ENCODE data around the gene FUT2.

Gene FUT2

DNA sequence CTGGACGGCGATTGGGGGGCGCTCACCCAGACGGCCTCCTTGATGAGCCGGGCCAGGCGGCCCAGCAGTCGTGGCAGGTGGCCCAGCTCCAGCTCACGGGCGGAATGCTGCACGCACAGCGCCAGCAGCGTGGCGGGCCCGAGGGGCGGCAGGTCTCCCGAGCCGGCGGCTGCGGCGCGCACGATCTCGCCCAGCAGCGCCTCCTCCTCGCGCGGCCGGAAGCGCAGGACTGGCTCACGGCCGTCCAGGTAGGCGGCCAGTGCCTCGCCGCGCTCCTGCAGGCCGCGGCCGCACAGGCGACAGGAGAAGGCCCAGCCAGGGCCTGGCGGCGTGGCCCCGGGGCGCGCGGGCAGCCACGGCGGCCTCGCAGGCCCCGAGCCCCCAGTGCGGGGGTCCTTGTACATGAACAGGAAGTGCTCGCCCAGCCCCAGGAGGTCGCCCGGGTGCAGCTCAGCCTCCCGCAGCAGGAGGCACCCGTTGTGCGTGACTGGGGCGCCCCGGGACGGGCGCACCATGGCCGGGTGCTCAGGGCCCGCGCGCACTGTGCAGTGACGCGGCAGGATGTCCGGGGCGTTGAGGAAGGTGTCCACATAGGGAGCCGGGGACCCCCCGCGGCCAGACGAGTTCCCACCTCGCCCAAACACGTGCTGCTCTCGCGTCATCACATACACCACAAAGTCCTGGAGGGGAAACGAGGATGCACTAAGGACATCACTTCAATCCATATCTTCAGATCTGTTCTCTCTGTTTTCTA, 33.3 kb downstream of the FUT2 start:
- no peak for TF ChIP-seq CTCF (IDR thresholded peaks at IDR 0.05; ENCODE audit: insufficient read depth, low read depth, low read length, missing control alignments)
- DNase-seq (ENCODE audit: low read depth) = no peak
- H3K4me3 ChIP-seq (ENCODE audit: low read length) = peak overlapping the region; percentile 30

GRCh38 chr19:48731452-48731851, 35.7 kb downstream of the FUT2 start:
- TF ChIP-seq CTCF (IDR thresholded peaks at IDR 0.05; ENCODE audit: insufficient read depth, low read depth, low read length, missing control alignments) = no peak

DNA sequence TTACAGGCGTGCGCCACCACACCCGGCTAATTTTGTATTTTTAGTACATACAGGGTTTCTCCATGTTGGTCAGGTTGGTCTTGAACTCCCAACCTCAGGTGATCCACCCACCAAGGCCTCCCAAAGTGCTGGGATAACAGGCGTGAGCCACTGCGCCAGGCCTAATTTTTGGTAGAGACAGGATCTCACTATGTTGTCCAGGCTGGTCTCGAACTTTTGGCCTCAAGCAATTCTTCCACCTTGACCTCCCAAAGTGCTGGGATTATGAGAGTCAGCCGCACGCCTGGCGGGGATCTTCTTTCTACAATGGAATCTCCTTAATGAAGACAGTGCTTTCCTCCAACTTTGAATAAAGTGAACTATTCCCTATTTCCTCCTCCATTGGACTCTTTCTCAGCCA, 38.9 kb downstream of the FUT2 start:
- no peak for DNase-seq (ENCODE audit: low read depth)
- no peak for TF ChIP-seq CTCF (IDR thresholded peaks at IDR 0.05; ENCODE audit: insufficient read depth, low read depth, low read length, missing control alignments)
- no peak overlapping the region for H3K4me3 ChIP-seq (ENCODE audit: low read length)

More at GRCh38 chr19:48731452-48731851, 35.7 kb downstream of the FUT2 start:
- no peak overlapping the region for H3K4me3 ChIP-seq (ENCODE audit: low read length)
- DNase-seq (ENCODE audit: low read depth) = no peak

DNA sequence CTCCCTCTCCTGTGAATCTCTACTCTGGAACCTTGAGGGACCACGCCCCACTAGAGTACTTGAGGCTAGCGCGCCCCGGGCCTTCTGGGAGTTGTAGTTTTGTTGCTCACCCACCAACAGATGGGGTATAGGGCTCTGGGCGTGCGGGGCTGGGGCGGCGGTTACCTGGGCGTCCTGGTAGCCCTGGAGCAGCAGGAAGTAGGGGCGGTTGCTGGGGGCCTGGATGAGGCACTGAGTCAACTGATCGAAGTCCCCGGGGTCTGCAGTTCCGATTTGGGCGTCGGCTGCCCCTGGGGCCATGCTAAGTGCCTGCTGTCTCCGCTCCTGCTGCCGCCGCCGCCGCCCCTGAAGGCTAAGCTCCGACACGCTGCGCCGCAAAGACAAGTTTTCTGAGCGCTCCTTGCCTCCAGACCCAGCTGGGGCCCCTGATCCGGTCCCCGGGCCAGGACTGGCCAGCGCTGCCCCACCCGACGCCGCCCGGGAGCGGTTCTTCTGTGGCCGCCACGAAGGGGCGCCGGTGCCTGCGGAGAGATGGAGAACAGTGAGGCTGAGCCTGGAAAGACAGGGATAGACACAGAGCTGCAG, 39.4 kb downstream of the FUT2 start:
- DNase-seq (ENCODE audit: low read depth) = peak; percentile 75
- TF ChIP-seq CTCF (IDR thresholded peaks at IDR 0.05; ENCODE audit: insufficient read depth, low read depth, low read length, missing control alignments) = no peak
- peak overlapping the region; percentile 36 for H3K4me3 ChIP-seq (ENCODE audit: low read length)

DNA sequence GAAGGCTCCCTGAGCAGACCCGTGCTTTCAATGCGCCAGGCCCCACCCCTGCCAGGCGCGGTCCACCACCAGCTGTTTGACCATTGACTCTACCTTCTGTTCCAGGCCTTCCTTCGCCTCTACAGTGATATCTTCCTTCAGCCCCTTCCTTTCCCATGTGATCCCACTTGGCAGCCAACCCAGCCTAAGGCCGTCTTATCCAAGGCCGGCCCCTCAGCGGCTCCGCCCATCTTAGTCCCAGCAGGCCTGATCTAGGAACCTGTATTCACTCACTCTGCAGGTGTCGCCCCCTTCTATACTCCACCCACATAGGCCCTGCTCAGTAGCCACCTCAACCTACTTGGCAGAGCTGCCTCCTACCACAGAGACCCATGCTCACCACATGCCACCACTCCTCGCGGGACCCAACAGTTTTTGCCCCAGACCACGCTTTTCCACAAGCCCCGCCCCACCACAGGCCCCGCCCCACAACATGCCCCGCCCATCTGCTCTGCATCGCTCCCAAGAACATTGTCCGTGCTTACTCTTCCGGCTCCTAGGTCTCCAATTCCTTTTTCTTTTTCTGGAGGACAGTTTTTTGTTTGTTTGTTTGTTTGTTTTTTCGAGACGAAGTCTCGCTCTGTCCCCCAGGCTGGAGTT, 41.7 kb downstream of the FUT2 start:
- DNase-seq (ENCODE audit: low read depth) = no peak
- H3K4me3 ChIP-seq (ENCODE audit: low read length) = no peak overlapping the region
- no peak for TF ChIP-seq CTCF (IDR thresholded peaks at IDR 0.05; ENCODE audit: insufficient read depth, low read depth, low read length, missing control alignments)

DNA sequence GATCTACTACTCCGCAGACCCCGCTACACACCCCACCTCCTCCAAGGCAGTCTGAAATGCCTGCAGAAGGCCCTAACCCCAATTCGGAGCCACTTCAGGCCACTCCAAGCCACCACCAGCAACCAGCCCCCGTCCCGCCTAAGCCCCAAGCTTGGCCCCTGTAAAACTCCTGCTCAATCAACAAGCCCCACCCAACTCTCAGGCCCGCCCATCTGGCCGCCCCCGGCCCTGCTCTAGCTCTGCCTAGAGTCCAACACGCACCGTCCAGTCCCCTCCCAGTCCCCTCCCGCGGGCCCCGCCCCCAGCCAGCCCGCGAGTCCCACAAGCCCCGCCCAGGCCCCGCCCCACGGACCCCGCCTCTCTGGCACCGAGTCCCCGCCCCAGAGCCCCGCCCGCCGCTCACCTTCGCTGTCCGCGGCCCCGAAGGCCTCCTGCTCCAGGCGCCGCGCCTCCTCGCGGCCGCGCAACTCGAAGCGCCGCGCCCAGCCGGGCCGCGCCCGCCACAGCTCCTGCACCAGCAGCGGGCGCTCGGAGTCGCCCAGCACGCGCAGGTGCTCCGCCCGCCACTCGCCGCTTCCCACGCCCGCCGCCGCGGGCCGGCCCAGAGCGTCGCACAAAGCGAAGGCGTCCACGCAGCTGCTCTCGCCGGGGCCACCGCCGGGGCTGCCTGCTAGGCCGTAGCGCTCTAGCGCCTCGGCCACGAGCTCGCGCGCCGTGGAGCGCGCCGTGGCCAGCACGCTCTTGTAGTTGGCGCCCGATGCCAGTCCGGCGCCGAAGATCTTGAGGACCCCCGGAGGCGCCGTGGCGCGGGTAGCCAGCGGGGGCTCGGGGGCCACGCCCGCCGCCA, 43.0 kb downstream of the FUT2 start:
- H3K4me3 ChIP-seq (ENCODE audit: low read length) = peak overlapping the region; percentile 32
- TF ChIP-seq CTCF (IDR thresholded peaks at IDR 0.05; ENCODE audit: insufficient read depth, low read depth, low read length, missing control alignments) = peak; percentile 9
- DNase-seq (ENCODE audit: low read depth) = peak; percentile 95

Measured in epithelial cell of esophagus (primary cell).